A549 (cell line): ENCODE data around the gene PPP2R5C. TPM values are rescaled to one million over a fixed set of nuclear protein-coding genes. Genes with fewer than 3 reads are reported as not detected.

Source experiments
- ATAC-seq, 2 experiments: fragments of 200-7000 bp in 1 of 2; fragments of >200 bp in 1 of 2; cut with Nextera tagmentation in 1 of 2; cut with Tn5 transposase in 1 of 2; 3 replicates each; pipeline versions ENCODE4 v1.8.0 to v1.9.1; 2018 to 2020; ENCODE audit warnings: mild to moderate bottlenecking in 1 of 2, moderate library complexity in 1 of 2
- CTCF ChIA-PET: fragments of 300-600 bp; sonication (Branson Sonifier 250); formaldehyde crosslinking; extraction: SDS; loops from one replicate; lab custom pipeline; 2021; ENCODE audit warnings: antibody characterized with exemption, inconsistent platforms; lab: Yijun Ruan, JAX
- POLR2A ChIA-PET: fragments of 350-600 bp; formaldehyde crosslinking; extraction: SDS; loops from one replicate; lab custom pipeline; 2021; ENCODE audit warnings: antibody characterized with exemption, inconsistent platforms; lab: Yijun Ruan, JAX
- DNase-seq, 2 experiments: peaks; one replicate each; pipeline versions ENCODE4 v3.0.0 to v3.0.0-alpha.2; 2011 to 2016; ENCODE audit warnings: low read depth in 1 of 2, low spot score in 1 of 2
- FAIRE-seq: peaks from 2 replicates; lab custom pipeline; 2011; peaks lifted over from hg19 to GRCh38; lab: Jason Lieb, UNC
- H3K27ac ChIP-seq, 2 experiments: fragments of >200 bp; sonication (Bioruptor Twin); formaldehyde crosslinking; 3 replicates each; pipeline ENCODE4 v1.5.1; 2016 to 2017
- H3K4me1 ChIP-seq: fragments of >200 bp; sonication (Bioruptor Twin); formaldehyde crosslinking; 3 replicates; pipeline ENCODE4 v1.6.1; 2016
- H3K4me2 ChIP-seq: fragments of >200 bp; sonication (Bioruptor Twin); formaldehyde crosslinking; 3 replicates; pipeline ENCODE4 v1.6.1; 2016
- H3K4me3 ChIP-seq: fragments of >200 bp; sonication (Bioruptor Twin); formaldehyde crosslinking; 3 replicates; pipeline ENCODE4 v1.5.1; 2016
- H3K9me3 ChIP-seq: fragments of >200 bp; sonication (Bioruptor Twin); formaldehyde crosslinking; 3 replicates; pipeline ENCODE4 v1.6.1; 2016
- BHLHE40 ChIP-seq: IDR thresholded peaks from 2 replicates; pipeline ENCODE4 v1.6.1; 2012; ENCODE audit warnings: low read depth, low read length, inconsistent platforms
- CHD4 ChIP-seq: fragments of 200-600 bp; sonication (generic); IDR thresholded peaks from 2 replicates; pipeline ENCODE4 v1.6.1; 2016; ENCODE audit warnings: antibody characterized with exemption, mild to moderate bottlenecking, borderline replicate concordance
- EHMT2 ChIP-seq: fragments of 200-600 bp; sonication (generic); IDR thresholded peaks from 2 replicates; pipeline ENCODE4 v1.6.1; 2016; ENCODE audit warnings: antibody characterized with exemption, low read depth, mild to moderate bottlenecking, moderate library complexity
- FOSB ChIP-seq: fragments of 250-450 bp; sonication (Bioruptor Pico); IDR thresholded peaks from 2 replicates; pipeline ENCODE4 v1.5.0; 2020; ENCODE audit warnings: mild to moderate bottlenecking, moderate library complexity
- FOSL2 ChIP-seq, 2 experiments: fragments of 450-650 bp in 1 of 2; fragments of >200 bp in 1 of 2; sonication (Bioruptor Twin) in 1 of 2; formaldehyde crosslinking; IDR thresholded peaks; 2 replicates each; pipeline versions ENCODE4 v1.5.0 to v1.6.1; 2016 to 2020; ENCODE audit warnings: mild to moderate bottlenecking in 1 of 2, moderate library complexity in 1 of 2
- FOXS1 ChIP-seq: fragments of 250-450 bp; sonication (Bioruptor Pico); IDR thresholded peaks from 2 replicates; pipeline ENCODE4 v1.5.0; 2020; ENCODE audit warnings: mild to moderate bottlenecking, moderate library complexity
- HOXA7 ChIP-seq: fragments of 250-450 bp; sonication (Bioruptor Pico); IDR thresholded peaks from 2 replicates; pipeline ENCODE4 v1.5.0; 2020; ENCODE audit warnings: mild to moderate bottlenecking, moderate library complexity
- HOXB5 ChIP-seq: fragments of 250-450 bp; sonication (Bioruptor Pico); IDR thresholded peaks from 2 replicates; pipeline ENCODE4 v1.5.0; 2020; ENCODE audit warnings: mild to moderate bottlenecking, moderate library complexity
- KDM1A ChIP-seq: fragments of 200-600 bp; sonication (generic); IDR thresholded peaks from 2 replicates; pipeline ENCODE4 v1.6.1; 2016; ENCODE audit warnings: low read depth, mild to moderate bottlenecking
- KDM5A ChIP-seq: fragments of 200-600 bp; sonication (generic); IDR thresholded peaks from 2 replicates; pipeline ENCODE4 v1.6.1; 2016; ENCODE audit warnings: antibody characterized with exemption, mild to moderate bottlenecking
- MAFK ChIP-seq: fragments of 450-650 bp; IDR thresholded peaks from 2 replicates; pipeline ENCODE4 v1.6.1; 2014; ENCODE audit not compliant: partially characterized antibody
- MAZ ChIP-seq: fragments of 150-350 bp; IDR thresholded peaks from 2 replicates; pipeline ENCODE4 v1.6.1; 2014; ENCODE audit warnings: antibody characterized with exemption, low read depth, low read length, borderline replicate concordance
- NPAS2 ChIP-seq: fragments of 250-450 bp; sonication (Bioruptor Pico); IDR thresholded peaks from 2 replicates; pipeline ENCODE4 v1.8.0; 2022; ENCODE audit warnings: mild to moderate bottlenecking, moderate library complexity, borderline replicate concordance
- NR3C1 ChIP-seq: fragments of >200 bp; sonication (Bioruptor Twin); formaldehyde crosslinking; IDR thresholded peaks from 3 replicates; pipeline ENCODE4 v1.6.1; 2017
- POLR2A ChIP-seq: IDR thresholded peaks from 2 replicates; pipeline ENCODE4 v1.6.1; 2012; ENCODE audit warnings: mild to moderate bottlenecking, low read length
- RAD21 ChIP-seq, 2 experiments: fragments of >200 bp in 1 of 2; sonication (Bioruptor Twin) in 1 of 2; formaldehyde crosslinking in 1 of 2; IDR thresholded peaks in 1 of 2; conservative IDR thresholded peaks in 1 of 2; 2 replicates in 1 of 2; 3 replicates in 1 of 2; pipeline ENCODE4 v1.6.1; 2012 to 2018; ENCODE audit warnings: inconsistent platforms in 1 of 2
- RFX5 ChIP-seq: fragments of 450-650 bp; IDR thresholded peaks from 2 replicates; pipeline ENCODE4 v1.7.1; 2014; ENCODE audit warnings: antibody characterized with exemption, mild to moderate bottlenecking, moderate library complexity
- SREBF2 ChIP-seq: fragments of 450-650 bp; IDR thresholded peaks from 2 replicates; pipeline ENCODE4 v1.6.1; 2014; ENCODE audit warnings: mild to moderate bottlenecking, moderate library complexity
- TFCP2L1 ChIP-seq: fragments of 250-450 bp; sonication (Bioruptor Pico); IDR thresholded peaks from 2 replicates; pipeline ENCODE4 v1.5.0; 2021; ENCODE audit warnings: mild to moderate bottlenecking
- WGBS: methylation state at CpG from one replicate; pipeline ENCODE4 v1.1.6; 2017; ENCODE audit errors: missing lambda C conversion rate; 5-methylcytosine and 5-hydroxymethylcytosine counted together
- polyA plus RNA-seq, 4 experiments: library from polyadenylated mRNA; depleted of rRNA in 3 of 4; stranded (reverse); fragments of >200 nt; fragmentation: RNase III in 1 of 4; extraction: RNeasy Plus Mini Kit Qiagen cat#74134 plus additional on column Dnase treatment in 1 of 4; gene quantifications; 2 replicates in 3 of 4; 3 replicates in 1 of 4; pipeline ENCODE4 v1.2.3, GENCODE V29; 2011 to 2017
- TF ChIP-seq, protein P1 (sequence below): fragments of 250-450 bp; sonication (Bioruptor Pico); IDR thresholded peaks from 2 replicates; pipeline ENCODE4 v1.5.0; 2021; ENCODE audit warnings: mild to moderate bottlenecking, moderate library complexity, borderline replicate concordance
- TF ChIP-seq, protein P2 (sequence below): fragments of >200 bp; sonication (Bioruptor Twin); formaldehyde crosslinking; IDR thresholded peaks from 3 replicates; pipeline ENCODE4 v1.6.1; 2016
- TF ChIP-seq, protein P3 (sequence below): fragments of 250-450 bp; sonication (Bioruptor Pico); IDR thresholded peaks from 2 replicates; pipeline ENCODE4 v1.5.0; 2020; ENCODE audit warnings: low read depth, mild to moderate bottlenecking, moderate library complexity
- TF ChIP-seq, protein P4 (sequence below): fragments of 450-650 bp; IDR thresholded peaks from 2 replicates; pipeline ENCODE4 v1.6.1; 2014; ENCODE audit warnings: antibody characterized with exemption
- TF ChIP-seq, protein P5 (sequence below): IDR thresholded peaks from 2 replicates; pipeline ENCODE4 v1.6.1; 2012; ENCODE audit warnings: low read depth, borderline replicate concordance
- TF ChIP-seq, protein P6 (sequence below): IDR thresholded peaks from 2 replicates; pipeline ENCODE4 v1.6.1; 2012

Gene PPP2R5C
- polyA plus RNA-seq, 2 of the 4 experiments (the other 2 are of a cell fraction), result 74.8 to 150 TPM

DNA sequence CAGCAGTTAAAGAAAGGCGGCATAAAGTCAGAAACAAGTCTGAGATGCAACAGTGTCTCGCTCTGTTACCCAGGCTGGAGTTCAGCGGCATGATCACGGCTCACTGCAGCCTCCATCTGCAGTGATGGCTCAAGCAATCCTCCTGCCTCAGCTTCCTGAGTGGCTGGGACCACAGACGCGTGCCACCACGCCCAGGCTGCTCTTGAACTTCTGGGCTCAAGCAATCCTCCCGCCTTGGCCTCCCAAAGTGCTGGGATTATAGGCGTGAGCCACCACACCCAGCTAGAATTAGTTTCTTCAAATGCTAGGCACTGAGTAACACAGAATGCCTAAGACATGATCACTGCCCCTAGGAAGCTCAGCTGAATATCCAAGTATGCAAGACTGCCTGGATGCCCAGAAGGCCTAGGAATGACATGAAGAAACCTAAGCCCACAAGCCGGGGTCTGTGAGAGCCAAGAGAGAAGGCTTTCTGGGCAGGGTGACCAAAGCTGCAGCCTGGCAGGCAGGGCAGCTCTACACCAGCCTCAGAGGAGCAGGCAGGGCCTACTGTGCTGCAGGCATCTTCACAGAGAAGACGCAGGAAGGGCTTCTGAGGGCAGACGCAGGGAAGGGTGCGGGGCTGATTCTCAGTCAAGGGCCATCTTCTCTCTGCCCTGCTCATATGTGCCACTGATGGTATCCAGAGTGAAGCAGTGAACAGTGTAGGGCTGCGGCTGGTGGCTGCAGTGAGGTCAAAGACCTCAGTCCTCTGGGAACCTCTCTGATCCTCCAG, 4.3 kb upstream of the PPP2R5C start:
- H3K4me1 ChIP-seq, result 0 out of 3 replicates have a peak, but pooled peaks cover 4% of the 10 kb centered on the region
- no peak overlapping the region for H3K4me2 ChIP-seq
- no peak for DNase-seq
- CTCF ChIA-PET, result interaction anchor here (0.9 to 1.3 kb wide), 3 partner anchors 12 to 55 kb away, joined by 3 to 6 read pairs (median 3); no protein-coding TSS in a partner anchor
- 76% methylated on average over 14 of the region's 14 CpGs for WGBS
- no peak overlapping the region for H3K27ac ChIP-seq
- no peak overlapping the region for H3K4me3 ChIP-seq
- H3K9me3 ChIP-seq, result 0 out of 3 replicates have a peak, but pooled peaks cover 6% of the 10 kb centered on the region
- POLR2A ChIA-PET, result no interaction called here
- no peak for TF ChIP-seq FOSB (CRISPR knock-in tag)
- TF ChIP-seq, protein P1, sequence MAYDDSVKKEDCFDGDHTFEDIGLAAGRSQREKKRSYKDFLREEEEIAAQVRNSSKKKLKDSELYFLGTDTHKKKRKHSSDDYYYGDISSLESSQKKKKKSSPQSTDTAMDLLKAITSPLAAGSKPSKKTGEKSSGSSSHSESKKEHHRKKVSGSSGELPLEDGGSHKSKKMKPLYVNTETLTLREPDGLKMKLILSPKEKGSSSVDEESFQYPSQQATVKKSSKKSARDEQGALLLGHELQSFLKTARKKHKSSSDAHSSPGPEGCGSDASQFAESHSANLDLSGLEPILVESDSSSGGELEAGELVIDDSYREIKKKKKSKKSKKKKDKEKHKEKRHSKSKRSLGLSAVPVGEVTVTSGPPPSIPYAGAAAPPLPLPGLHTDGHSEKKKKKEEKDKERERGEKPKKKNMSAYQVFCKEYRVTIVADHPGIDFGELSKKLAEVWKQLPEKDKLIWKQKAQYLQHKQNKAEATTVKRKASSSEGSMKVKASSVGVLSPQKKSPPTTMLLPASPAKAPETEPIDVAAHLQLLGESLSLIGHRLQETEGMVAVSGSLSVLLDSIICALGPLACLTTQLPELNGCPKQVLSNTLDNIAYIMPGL (CRISPR knock-in tag), result no peak
- TF ChIP-seq, protein P2, sequence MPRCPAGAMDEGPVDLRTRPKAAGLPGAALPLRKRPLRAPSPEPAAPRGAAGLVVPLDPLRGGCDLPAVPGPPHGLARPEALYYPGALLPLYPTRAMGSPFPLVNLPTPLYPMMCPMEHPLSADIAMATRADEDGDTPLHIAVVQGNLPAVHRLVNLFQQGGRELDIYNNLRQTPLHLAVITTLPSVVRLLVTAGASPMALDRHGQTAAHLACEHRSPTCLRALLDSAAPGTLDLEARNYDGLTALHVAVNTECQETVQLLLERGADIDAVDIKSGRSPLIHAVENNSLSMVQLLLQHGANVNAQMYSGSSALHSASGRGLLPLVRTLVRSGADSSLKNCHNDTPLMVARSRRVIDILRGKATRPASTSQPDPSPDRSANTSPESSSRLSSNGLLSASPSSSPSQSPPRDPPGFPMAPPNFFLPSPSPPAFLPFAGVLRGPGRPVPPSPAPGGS, result no peak
- TF ChIP-seq HOXA7 (CRISPR knock-in tag), result no peak
- TF ChIP-seq, protein P3, sequence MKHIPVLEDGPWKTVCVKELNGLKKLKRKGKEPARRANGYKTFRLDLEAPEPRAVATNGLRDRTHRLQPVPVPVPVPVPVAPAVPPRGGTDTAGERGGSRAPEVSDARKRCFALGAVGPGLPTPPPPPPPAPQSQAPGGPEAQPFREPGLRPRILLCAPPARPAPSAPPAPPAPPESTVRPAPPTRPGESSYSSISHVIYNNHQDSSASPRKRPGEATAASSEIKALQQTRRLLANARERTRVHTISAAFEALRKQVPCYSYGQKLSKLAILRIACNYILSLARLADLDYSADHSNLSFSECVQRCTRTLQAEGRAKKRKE (CRISPR knock-in tag), result no peak
- TF ChIP-seq KDM5A, result no peak
- TF ChIP-seq CHD4, result no peak
- no peak for TF ChIP-seq NPAS2 (CRISPR knock-in tag)
- no peak for TF ChIP-seq BHLHE40
- no peak for TF ChIP-seq RFX5
- no peak for TF ChIP-seq SREBF2
- no peak for FAIRE-seq
- no peak for ATAC-seq

DNA sequence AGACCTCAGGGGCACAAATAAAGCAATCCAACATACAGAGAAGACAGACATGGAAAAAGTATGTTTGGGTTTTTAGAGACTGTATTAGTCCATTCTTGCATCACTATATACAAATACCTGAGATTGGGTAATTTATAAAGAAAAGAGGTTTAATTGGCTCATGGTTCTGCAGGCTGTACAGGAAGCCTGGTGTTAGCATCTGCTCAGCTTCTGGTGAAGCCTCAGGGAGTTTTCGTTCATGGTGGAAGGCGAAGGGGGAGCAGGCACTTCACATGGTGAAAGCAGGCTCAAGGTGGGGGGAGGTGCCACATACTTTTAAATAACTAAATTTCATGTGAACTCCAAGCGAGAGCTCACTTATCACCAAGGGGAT, 3.7 kb upstream of the PPP2R5C start:
- Histone ChIP-seq H3K4me1 (peaks cover 8% of the 10 kb centered on the region; the same call in 1 of the 3 replicates), H3K4me3 (no peak overlapping the region), H3K9me3 (0 out of 3 replicates have a peak, but pooled peaks cover 6% of the 10 kb centered on the region), H3K27ac (no peak overlapping the region), H3K4me2 (no peak overlapping the region)
- DNase-seq (no peak), ATAC-seq (no peak), FAIRE-seq (no peak)
- ChIA-PET POLR2A (no interaction called here), CTCF (interaction anchor here (1.3 kb wide), 1 partner anchor 55 kb away, joined by 3 read pairs; no protein-coding TSS in a partner anchor)
- no peak for TF ChIP-seq HOXA7 (CRISPR knock-in tag)
- TF ChIP-seq, protein P1 (CRISPR knock-in tag), result no peak
- no peak for TF ChIP-seq KDM1A
- no peak for TF ChIP-seq HOXB5
- no peak for TF ChIP-seq RAD21 (conservative IDR thresholded peaks at IDR 0.05 in 1 of 2, IDR thresholded peaks at IDR 0.05 in 1 of 2)
- TF ChIP-seq FOXS1 (CRISPR knock-in tag), result no peak
- TF ChIP-seq, protein P4, sequence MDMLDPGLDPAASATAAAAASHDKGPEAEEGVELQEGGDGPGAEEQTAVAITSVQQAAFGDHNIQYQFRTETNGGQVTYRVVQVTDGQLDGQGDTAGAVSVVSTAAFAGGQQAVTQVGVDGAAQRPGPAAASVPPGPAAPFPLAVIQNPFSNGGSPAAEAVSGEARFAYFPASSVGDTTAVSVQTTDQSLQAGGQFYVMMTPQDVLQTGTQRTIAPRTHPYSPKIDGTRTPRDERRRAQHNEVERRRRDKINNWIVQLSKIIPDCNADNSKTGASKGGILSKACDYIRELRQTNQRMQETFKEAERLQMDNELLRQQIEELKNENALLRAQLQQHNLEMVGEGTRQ, result no peak
- TF ChIP-seq MAZ, result no peak
- TF ChIP-seq, protein P5, sequence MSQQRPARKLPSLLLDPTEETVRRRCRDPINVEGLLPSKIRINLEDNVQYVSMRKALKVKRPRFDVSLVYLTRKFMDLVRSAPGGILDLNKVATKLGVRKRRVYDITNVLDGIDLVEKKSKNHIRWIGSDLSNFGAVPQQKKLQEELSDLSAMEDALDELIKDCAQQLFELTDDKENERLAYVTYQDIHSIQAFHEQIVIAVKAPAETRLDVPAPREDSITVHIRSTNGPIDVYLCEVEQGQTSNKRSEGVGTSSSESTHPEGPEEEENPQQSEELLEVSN, result no peak
- no peak for TF ChIP-seq FOSL2 (IDR thresholded peaks at IDR 0.05)
- TF ChIP-seq FOSL2 (CRISPR knock-in tag; IDR thresholded peaks at IDR 0.05), result no peak
- TF ChIP-seq EHMT2, result no peak
- no peak for TF ChIP-seq TFCP2L1 (CRISPR knock-in tag)
- TF ChIP-seq MAFK, result no peak
- TF ChIP-seq, protein P6, sequence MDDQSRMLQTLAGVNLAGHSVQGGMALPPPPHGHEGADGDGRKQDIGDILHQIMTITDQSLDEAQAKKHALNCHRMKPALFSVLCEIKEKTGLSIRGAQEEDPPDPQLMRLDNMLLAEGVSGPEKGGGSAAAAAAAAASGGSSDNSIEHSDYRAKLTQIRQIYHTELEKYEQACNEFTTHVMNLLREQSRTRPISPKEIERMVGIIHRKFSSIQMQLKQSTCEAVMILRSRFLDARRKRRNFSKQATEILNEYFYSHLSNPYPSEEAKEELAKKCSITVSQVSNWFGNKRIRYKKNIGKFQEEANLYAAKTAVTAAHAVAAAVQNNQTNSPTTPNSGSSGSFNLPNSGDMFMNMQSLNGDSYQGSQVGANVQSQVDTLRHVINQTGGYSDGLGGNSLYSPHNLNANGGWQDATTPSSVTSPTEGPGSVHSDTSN, result no peak
- no peak for TF ChIP-seq NR3C1
- TF ChIP-seq SREBF2, result no peak
- no peak for TF ChIP-seq POLR2A
- WGBS, result 61% methylated on average over 3 of the region's 3 CpGs
